ENCODE results near the gene SPRY4. TPM values are rescaled to one million over a fixed set of nuclear protein-coding genes. Genes with fewer than 3 reads are reported as not detected.
"Not testable (repeated sequence)": the region's sequence is repeated elsewhere in the genome, so short reads cannot be mapped to it uniquely, and the experiment has no call there.

SPRY4 gene
- total and polyA plus RNA-seq, 8 donors: 1.3 to 13.6 (median 7.3) TPM

- H3K4me1 ChIP-seq: peaks cover 6 to 17% (median 8%) of the 10 kb centered on the region in 4 donors
- H3K4me3 ChIP-seq: no peak overlapping the region
- WGBS, 5 donors: 67 to 75% (median 72%) methylated on average over 4 of the region's 4 CpGs
- intact Hi-C loops (cut with DNase I; ENCODE audit: low total_unique reads): no loop called here
- no peaks in the 10 kb centered on the region for H3K9me3 ChIP-seq
- no peak overlapping the region for H3K27ac ChIP-seq
- H3K27me3 ChIP-seq: peaks cover 0 to 5% (median 0%) of the 10 kb centered on the region in 3 donors
- H3K36me3 ChIP-seq: no peaks in the 10 kb centered on the region
- no peak for DNase-seq
- no peak for TF ChIP-seq EP300 (IDR thresholded peaks at IDR 0.05)
- TF ChIP-seq POLR2AphosphoS5 (IDR thresholded peaks at IDR 0.05): no peak
- TF ChIP-seq POLR2A (IDR thresholded peaks at IDR 0.05): no peak
- no peak for TF ChIP-seq CTCF (IDR thresholded peaks at IDR 0.05)
Measured at GRCh38 chr5:142353071-142353472, 28.3 kb upstream of the SPRY4 start.

GRCh38 chr5:142350021-142350420 lies 25.2 kb upstream of the SPRY4 start:
- intact Hi-C loops (cut with DNase I; ENCODE audit: low total_unique reads): no loop called here
- no peaks in the 10 kb centered on the region for H3K27me3 ChIP-seq
- H3K27ac ChIP-seq: no peak overlapping the region
- H3K4me3 ChIP-seq: no peak overlapping the region
- no peak for DNase-seq
- no peak for TF ChIP-seq CTCF (IDR thresholded peaks at IDR 0.05)
- TF ChIP-seq POLR2AphosphoS5 (IDR thresholded peaks at IDR 0.05): no peak
- TF ChIP-seq POLR2A (IDR thresholded peaks at IDR 0.05): no peak
- no peak for TF ChIP-seq EP300 (IDR thresholded peaks at IDR 0.05)
- H3K36me3 ChIP-seq: no peaks in the 10 kb centered on the region
- peaks cover 4 to 11% (median 8%) of the 10 kb centered on the region in 4 donors for H3K9me3 ChIP-seq
- no peaks in the 10 kb centered on the region for H3K4me1 ChIP-seq

GRCh38 chr5:142346706-142347105 lies 21.9 kb upstream of the SPRY4 start:
- H3K27ac ChIP-seq: no peak overlapping the region
- H3K4me3 ChIP-seq: no peak overlapping the region
- WGBS, 5 donors: 31 to 62% (median 47%) methylated on average over 2 of the region's 2 CpGs
- TF ChIP-seq CTCF (IDR thresholded peaks at IDR 0.05) (no peak), POLR2A (IDR thresholded peaks at IDR 0.05) (no peak), EP300 (IDR thresholded peaks at IDR 0.05) (no peak), POLR2AphosphoS5 (IDR thresholded peaks at IDR 0.05) (no peak)
- H3K9me3 ChIP-seq: peaks cover 12 to 27% (median 24%) of the 10 kb centered on the region in 4 donors
- H3K27me3 ChIP-seq: no peaks in the 10 kb centered on the region
- no peak for DNase-seq
- H3K4me1 ChIP-seq: no peaks in the 10 kb centered on the region
- intact Hi-C loops (cut with DNase I; ENCODE audit: low total_unique reads): no loop called here
- no peaks in the 10 kb centered on the region for H3K36me3 ChIP-seq

- H3K9me3 ChIP-seq: peaks cover 12 to 27% (median 24%) of the 10 kb centered on the region in 4 donors
- H3K27me3 ChIP-seq; H3K4me3 ChIP-seq; H3K27ac ChIP-seq; H3K36me3 ChIP-seq; H3K4me1 ChIP-seq; intact Hi-C loops (cut with DNase I; ENCODE audit: low total_unique reads); DNase-seq: not testable (repeated sequence)
- 92 to 98% (median 95%) methylated on average over 3 of the region's 3 CpGs for WGBS, 5 donors
Measured at GRCh38 chr5:142344915-142345314, 20.1 kb upstream of the SPRY4 start.

GRCh38 chr5:142343531-142343930 lies 18.7 kb upstream of the SPRY4 start:
- Histone ChIP-seq H3K4me1 (no peaks in the 10 kb centered on the region), H3K4me3 (no peak overlapping the region), H3K27ac (no peak overlapping the region), H3K27me3 (no peaks in the 10 kb centered on the region), H3K9me3 (peaks cover 12 to 27% (median 24%) of the 10 kb centered on the region in 4 donors), H3K36me3 (no peaks in the 10 kb centered on the region)
- TF ChIP-seq POLR2AphosphoS5 (IDR thresholded peaks at IDR 0.05): no peak
- TF ChIP-seq EP300 (IDR thresholded peaks at IDR 0.05): no peak
- TF ChIP-seq POLR2A (IDR thresholded peaks at IDR 0.05): no peak
- no peak for TF ChIP-seq CTCF (IDR thresholded peaks at IDR 0.05)
- no peak for DNase-seq
- intact Hi-C loops (cut with DNase I; ENCODE audit: low total_unique reads): no loop called here
- WGBS, 5 donors: 89 to 96% (median 93%) methylated on average over 4 of the region's 4 CpGs

Data from stomach (tissue), 9 donors.